Mesendoderm (in vitro differentiated cells): ENCODE data around the gene CYB5D1.

Experiments
- DNase-seq: peaks from one replicate; pipeline ENCODE4 v3.0.0; 2013
- H2AK5ac ChIP-seq: 2 replicates; pipeline ENCODE4 v1.6.1; 2013; ENCODE audit warnings: low read length, inconsistent platforms
- H2BK120ac ChIP-seq: 2 replicates; pipeline ENCODE4 v1.6.1; 2013; ENCODE audit warnings: low read depth, mild to moderate bottlenecking, low read length, moderate library complexity, mixed read lengths
- H2BK15ac ChIP-seq: replicated peaks from 2 replicates; pipeline ENCODE4 v1.6.1; 2013; ENCODE audit warnings: low read depth, mild to moderate bottlenecking, moderate library complexity
- H2BK5ac ChIP-seq: 2 replicates; pipeline ENCODE4 v1.6.1; 2013; ENCODE audit warnings: low read length, inconsistent platforms
- H3K18ac ChIP-seq: 2 replicates; pipeline ENCODE4 v1.6.1; 2013; ENCODE audit warnings: mild to moderate bottlenecking, low read length, mixed read lengths
- H3K23ac ChIP-seq: one replicate; pipeline ENCODE4 v1.6.1; 2013; ENCODE audit warnings: low read length
- H3K27ac ChIP-seq: 2 replicates; pipeline ENCODE4 v1.5.1; 2013; ENCODE audit warnings: low read depth, mild to moderate bottlenecking, inconsistent platforms, low read length, moderate library complexity
- H3K27me3 ChIP-seq: 2 replicates; pipeline ENCODE4 v1.6.1; 2013; ENCODE audit warnings: low read length, control low read depth, mild to moderate bottlenecking, inconsistent platforms; ENCODE audit not compliant: insufficient read depth, poor library complexity
- H3K36me3 ChIP-seq: 2 replicates; pipeline ENCODE4 v1.6.1; 2013; ENCODE audit warnings: low read length, inconsistent platforms; ENCODE audit not compliant: control insufficient read depth, insufficient read depth
- H3K4ac ChIP-seq: one replicate; pipeline ENCODE4 v1.6.1; 2013; ENCODE audit warnings: low read depth, mild to moderate bottlenecking, low read length, moderate library complexity
- H3K4me1 ChIP-seq: 2 replicates; pipeline ENCODE4 v1.6.1; 2013; ENCODE audit warnings: low read depth, low read length, inconsistent platforms; ENCODE audit not compliant: control insufficient read depth
- H3K4me2 ChIP-seq: 2 replicates; pipeline ENCODE4 v1.6.1; 2013; ENCODE audit warnings: low read length
- H3K4me3 ChIP-seq: 2 replicates; pipeline ENCODE4 v1.5.1; 2013; ENCODE audit warnings: mild to moderate bottlenecking, low read length
- H3K56ac ChIP-seq: one replicate; pipeline ENCODE4 v1.6.1; 2013; ENCODE audit warnings: low read length
- H3K79me1 ChIP-seq: 2 replicates; pipeline ENCODE4 v1.6.1; 2013; ENCODE audit warnings: low read length, inconsistent platforms
- H3K79me2 ChIP-seq: 2 replicates; pipeline ENCODE4 v1.6.1; 2013; ENCODE audit warnings: mild to moderate bottlenecking, low read length; ENCODE audit not compliant: control insufficient read depth, insufficient read depth
- H3K9ac ChIP-seq: 2 replicates; pipeline ENCODE4 v1.6.1; 2013; ENCODE audit warnings: low read length, inconsistent platforms
- H4K5ac ChIP-seq: one replicate; pipeline ENCODE4 v1.6.1; 2013; ENCODE audit warnings: low read length
- H4K8ac ChIP-seq: one replicate; pipeline ENCODE4 v1.6.1; 2013; ENCODE audit warnings: low read depth, mild to moderate bottlenecking, control low read depth, low read length, moderate library complexity
- WGBS: extraction: QIAGEN DNeasy Blood & Tissue Kit; methylation state at CpG from one replicate; pipeline ENCODE4 v1.1.7; 2013; ENCODE audit warnings: low lambda C conversion rate, missing lambda C conversion rate; ENCODE audit not compliant: insufficient coverage; ENCODE audit errors: extremely low coverage; 5-methylcytosine and 5-hydroxymethylcytosine counted together

The CYB5D1 gene

DNA sequence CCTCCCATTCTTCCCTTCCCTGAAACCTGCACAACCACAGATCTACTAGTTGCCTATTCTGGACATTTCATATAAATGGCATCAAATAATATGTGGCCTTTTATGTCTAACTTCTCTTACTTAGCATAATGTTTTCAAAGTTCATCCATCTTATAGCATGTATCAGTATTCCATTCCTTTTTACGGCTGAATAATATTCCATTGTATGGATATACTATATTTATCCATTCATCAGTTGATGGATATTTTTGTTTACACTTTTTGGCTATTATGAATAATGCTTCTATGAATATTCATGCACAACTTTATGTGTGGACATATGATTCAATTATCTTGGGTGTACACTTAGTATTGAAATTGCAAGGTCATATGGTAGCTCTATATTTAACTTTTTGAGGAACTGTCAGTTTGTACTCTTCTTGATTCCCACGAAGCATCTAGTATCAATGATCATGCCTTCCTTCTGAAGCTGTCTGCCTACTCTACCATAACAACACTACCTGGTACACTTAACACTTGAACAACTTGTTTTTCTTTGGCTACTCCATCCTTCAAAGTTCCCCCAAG lies 18.1 kb downstream of the CYB5D1 start:
- H3K4ac ChIP-seq: no peak overlapping the region
- H3K4me2 ChIP-seq: no peak overlapping the region
- H4K8ac ChIP-seq: no peak overlapping the region
- no peak overlapping the region for H2BK5ac ChIP-seq
- H4K5ac ChIP-seq: no peak overlapping the region
- no peak overlapping the region for H3K23ac ChIP-seq
- peaks cover 1% of the 10 kb centered on the region for H3K79me1 ChIP-seq
- no peak overlapping the region for H2BK15ac ChIP-seq
- WGBS: no CpG with 5 or more reads among the region's 2 CpGs
- no peak overlapping the region for H3K4me3 ChIP-seq
- no peak overlapping the region for H3K56ac ChIP-seq
- H3K4me1 ChIP-seq: no peaks in the 10 kb centered on the region
- peaks cover 9% of the 10 kb centered on the region for H3K36me3 ChIP-seq
- H3K9ac ChIP-seq: no peak overlapping the region
- H2AK5ac ChIP-seq: no peak overlapping the region
- no peaks in the 10 kb centered on the region for H3K27me3 ChIP-seq
- DNase-seq: no peak
- H3K18ac ChIP-seq: no peak overlapping the region
- H3K27ac ChIP-seq: no peak overlapping the region
- no peak overlapping the region for H2BK120ac ChIP-seq
- H3K79me2 ChIP-seq: no peaks in the 10 kb centered on the region

GRCh38 chr17:7878234-7878633 lies 20.4 kb downstream of the CYB5D1 start:
- Histone ChIP-seq H2BK15ac (no peak overlapping the region), H3K4me2 (no peak overlapping the region), H3K56ac (no peak overlapping the region), H2AK5ac (no peak overlapping the region), H3K18ac (no peak overlapping the region), H3K4me1 (no peaks in the 10 kb centered on the region), H3K27me3 (no peaks in the 10 kb centered on the region), H2BK120ac (no peak overlapping the region), H3K9ac (no peak overlapping the region), H3K27ac (no peak overlapping the region), H2BK5ac (no peak overlapping the region), H3K79me2 (no peaks in the 10 kb centered on the region), H4K8ac (no peak overlapping the region), H4K5ac (no peak overlapping the region), H3K36me3 (peaks cover 11% of the 10 kb centered on the region), H3K23ac (no peak overlapping the region), H3K4ac (no peak overlapping the region), H3K79me1 (peaks cover 3% of the 10 kb centered on the region), H3K4me3 (no peak overlapping the region)
- DNase-seq: no peak
- WGBS: no CpG with 5 or more reads among the region's 7 CpGs

GRCh38 chr17:7880076-7880868 lies 22.5 kb downstream of the CYB5D1 start:
- no CpG with 5 or more reads among the region's 3 CpGs for WGBS
- no peaks in the 10 kb centered on the region for H3K4me1 ChIP-seq
- no peaks in the 10 kb centered on the region for H3K27me3 ChIP-seq
- no peak overlapping the region for H3K23ac ChIP-seq
- no peak for DNase-seq
- H2BK15ac ChIP-seq: no peak overlapping the region
- H3K56ac ChIP-seq: no peak overlapping the region
- peaks cover 11% of the 10 kb centered on the region for H3K36me3 ChIP-seq
- H3K4me2 ChIP-seq: no peak overlapping the region
- H2AK5ac ChIP-seq: no peak overlapping the region
- H3K27ac ChIP-seq: no peak overlapping the region
- H2BK120ac ChIP-seq: no peak overlapping the region
- no peak overlapping the region for H4K8ac ChIP-seq
- no peak overlapping the region for H2BK5ac ChIP-seq
- H3K79me1 ChIP-seq: peaks cover 3% of the 10 kb centered on the region
- H3K79me2 ChIP-seq: no peaks in the 10 kb centered on the region
- H3K4me3 ChIP-seq: no peak overlapping the region
- H3K4ac ChIP-seq: no peak overlapping the region
- H3K9ac ChIP-seq: no peak overlapping the region
- H3K18ac ChIP-seq: no peak overlapping the region
- H4K5ac ChIP-seq: no peak overlapping the region

DNA sequence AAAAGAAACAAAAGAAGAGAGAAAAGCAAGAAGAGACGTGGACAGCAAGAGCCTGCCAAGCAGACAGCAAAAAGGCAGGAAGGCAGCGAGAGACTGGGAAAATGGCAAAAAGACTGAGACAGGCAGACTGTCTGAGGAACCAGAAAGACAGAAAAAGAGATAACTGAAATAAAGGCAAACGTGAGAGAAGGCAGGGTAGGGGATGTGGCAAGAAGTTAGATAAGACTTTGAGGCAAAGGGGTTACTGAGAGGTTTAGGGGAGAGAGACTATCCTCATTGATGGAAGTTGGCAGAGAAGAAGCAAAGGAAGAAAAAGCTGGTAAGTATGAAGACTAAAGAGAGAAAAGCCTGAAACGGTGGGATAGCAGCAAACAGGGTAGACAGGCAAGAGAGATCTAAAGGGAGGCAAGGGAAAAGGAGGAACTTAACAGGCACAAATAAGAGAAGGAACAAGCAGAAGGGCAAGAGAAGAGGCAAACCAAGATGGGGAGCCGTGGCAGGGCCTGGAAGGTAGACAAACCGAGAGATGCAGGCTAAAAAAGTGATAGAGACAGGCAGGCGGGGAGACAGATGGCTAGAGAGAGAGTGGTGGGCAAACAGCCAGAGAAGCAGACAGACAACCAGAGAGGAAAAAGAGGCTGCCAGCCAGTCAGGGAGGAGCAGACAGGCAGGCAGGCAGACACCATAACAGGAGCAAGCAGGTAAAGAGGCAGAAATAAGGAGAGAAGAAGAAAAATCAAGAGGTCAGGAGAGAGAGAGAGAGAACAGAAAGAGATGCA lies 23.7 kb downstream of the CYB5D1 start:
- H3K79me2 ChIP-seq: no peaks in the 10 kb centered on the region
- H3K4ac ChIP-seq: no peak overlapping the region
- DNase-seq: no peak
- peaks cover 3% of the 10 kb centered on the region for H3K79me1 ChIP-seq
- no peak overlapping the region for H2AK5ac ChIP-seq
- H3K36me3 ChIP-seq: peaks cover 11% of the 10 kb centered on the region
- no peak overlapping the region for H2BK5ac ChIP-seq
- H3K4me2 ChIP-seq: no peak overlapping the region
- H3K23ac ChIP-seq: no peak overlapping the region
- no CpG with 5 or more reads among the region's 7 CpGs for WGBS
- H3K9ac ChIP-seq: peak overlapping the region; percentile 7
- no peak overlapping the region for H2BK15ac ChIP-seq
- H3K4me1 ChIP-seq: no peaks in the 10 kb centered on the region
- no peak overlapping the region for H4K5ac ChIP-seq
- H3K56ac ChIP-seq: no peak overlapping the region
- H4K8ac ChIP-seq: no peak overlapping the region
- no peak overlapping the region for H3K18ac ChIP-seq
- no peak overlapping the region for H3K4me3 ChIP-seq
- no peak overlapping the region for H3K27ac ChIP-seq
- H3K27me3 ChIP-seq: no peaks in the 10 kb centered on the region
- H2BK120ac ChIP-seq: no peak overlapping the region

DNA sequence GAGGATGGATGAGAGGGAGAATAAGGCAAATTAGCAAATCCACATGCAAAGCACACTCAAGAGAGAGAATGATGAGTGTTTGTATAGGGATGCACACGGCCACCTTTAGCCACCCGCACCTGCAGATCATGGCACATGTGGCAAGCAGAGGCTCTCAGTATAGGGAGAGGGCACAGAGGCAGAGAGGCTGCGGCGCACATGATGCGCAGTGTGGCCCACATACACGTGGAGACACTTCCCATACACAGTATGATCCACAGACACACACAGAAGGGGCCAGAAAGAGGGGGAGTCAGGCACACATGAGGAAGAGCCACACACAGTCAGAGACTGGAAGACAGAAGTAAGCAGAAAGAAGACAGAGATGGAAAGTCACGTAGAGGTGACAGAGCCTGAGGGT lies 24.3 kb downstream of the CYB5D1 start:
- Histone ChIP-seq H3K4ac (no peak overlapping the region), H3K4me2 (no peak overlapping the region), H4K8ac (no peak overlapping the region), H2BK15ac (no peak overlapping the region), H3K79me2 (no peaks in the 10 kb centered on the region), H4K5ac (no peak overlapping the region), H3K36me3 (peaks cover 11% of the 10 kb centered on the region), H3K4me1 (peaks cover 3% of the 10 kb centered on the region), H2BK5ac (no peak overlapping the region), H3K9ac (no peak overlapping the region), H3K4me3 (no peak overlapping the region), H3K23ac (no peak overlapping the region), H2AK5ac (no peak overlapping the region), H3K27me3 (no peaks in the 10 kb centered on the region), H3K18ac (no peak overlapping the region), H3K27ac (no peak overlapping the region), H3K79me1 (peaks cover 3% of the 10 kb centered on the region), H2BK120ac (no peak overlapping the region), H3K56ac (no peak overlapping the region)
- no CpG with 5 or more reads among the region's 7 CpGs for WGBS
- DNase-seq: no peak
